HG03196 (cell line): Measurements from ENCODE around the gene TTYH1.
"Not testable (repeated sequence)": the region's sequence is repeated elsewhere in the genome, so short reads cannot be mapped to it uniquely, and the experiment has no call there.

Source experiments
- ATAC-seq: cut with Tn5 transposase; IDR thresholded peaks from one replicate; pipeline ENCODE4 v1.9.1; 2021; ENCODE audit not compliant: unreplicated experiment

The TTYH1 gene

GRCh38 chr19:54458648-54459281, 43.5 kb downstream of the TTYH1 start:
- ATAC-seq = no peak

DNA sequence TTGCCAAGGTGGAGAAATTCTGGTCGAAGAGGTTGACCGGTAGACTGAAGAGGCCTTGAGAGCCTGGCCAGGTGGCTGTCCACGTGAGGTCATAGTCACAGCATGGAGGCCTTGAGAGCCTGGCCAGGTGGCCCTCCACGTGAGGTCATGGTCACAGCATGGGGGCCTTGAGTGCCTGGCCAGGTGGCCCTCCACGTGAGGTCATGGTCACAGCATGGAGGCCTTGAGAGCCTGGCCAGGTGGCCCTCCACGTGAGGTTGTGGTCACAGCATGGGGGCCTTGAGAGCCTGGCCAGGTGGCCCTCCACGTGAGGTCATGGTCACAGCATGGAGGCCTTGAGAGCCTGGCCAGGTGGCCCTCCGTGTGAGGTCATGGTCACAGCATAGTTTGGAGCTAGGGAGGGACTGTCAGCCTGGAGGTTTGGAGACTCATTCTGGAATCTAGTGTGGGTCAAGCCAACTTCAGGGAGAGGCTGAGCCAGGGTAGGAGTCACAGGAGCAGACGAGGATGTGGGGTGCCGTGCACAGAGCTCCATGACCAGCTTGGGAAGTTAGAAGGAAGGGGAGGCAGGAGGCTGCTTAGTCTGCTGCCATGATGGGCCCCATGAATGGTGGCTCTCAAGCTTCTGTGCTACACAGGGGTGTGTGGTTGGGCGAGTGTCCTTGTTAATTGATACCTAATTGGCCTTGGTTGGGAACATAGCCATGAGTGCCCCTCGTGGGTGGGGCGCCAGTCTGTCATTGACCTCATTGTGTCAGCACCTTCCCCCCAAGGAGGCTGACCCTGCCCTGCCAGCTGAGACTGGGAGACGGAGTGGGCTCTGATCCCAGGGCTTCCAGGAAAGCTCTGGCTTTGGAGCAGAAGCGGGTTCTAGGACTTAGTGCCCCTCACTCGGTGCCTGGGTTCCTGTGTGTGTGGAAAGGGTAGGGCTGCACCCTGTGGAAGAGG, 44.3 kb downstream of the TTYH1 start:
- no peak for ATAC-seq

DNA sequence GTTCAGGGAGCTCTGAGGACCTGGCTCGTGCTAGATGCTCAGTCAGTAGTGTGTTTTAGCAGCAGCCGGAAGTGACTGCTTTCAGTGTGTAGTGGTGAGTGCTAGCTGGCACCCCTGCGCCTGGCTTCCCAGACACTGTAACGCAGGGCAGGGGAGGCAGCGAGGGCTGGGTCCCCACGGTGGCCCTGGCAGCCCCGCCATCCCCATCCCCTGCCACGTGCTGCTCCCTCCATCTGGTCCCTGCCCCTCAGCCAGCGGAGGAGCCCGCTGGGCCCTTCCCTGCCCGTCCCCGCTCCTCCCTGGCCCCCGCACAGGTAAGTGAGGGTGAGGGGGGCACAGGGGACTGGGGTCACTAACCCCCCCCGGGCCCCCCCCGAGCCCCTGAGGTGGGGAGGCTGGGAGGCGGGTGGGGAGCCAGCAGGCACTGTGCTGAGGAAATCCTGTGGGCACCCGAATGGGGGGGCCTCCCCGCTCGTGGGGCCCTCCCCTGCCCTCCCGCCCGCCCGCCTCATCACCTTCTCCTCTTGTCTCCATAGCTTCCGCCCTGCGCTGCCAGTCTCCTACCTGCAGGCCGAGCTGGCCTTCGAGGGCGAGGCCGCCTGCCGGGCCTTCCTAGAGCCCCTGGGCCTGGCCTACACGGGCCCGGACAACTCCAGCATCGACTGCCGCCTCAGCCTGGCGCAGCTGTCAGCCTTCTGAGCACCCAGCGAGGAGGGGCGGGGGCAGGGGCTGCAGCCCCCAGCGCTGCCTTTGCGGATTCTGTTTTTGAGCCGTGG, 45.2 kb downstream of the TTYH1 start:
- ATAC-seq = no peak

- no peak for ATAC-seq
Observed at GRCh38 chr19:54461210-54461609, 45.9 kb downstream of the TTYH1 start.

DNA sequence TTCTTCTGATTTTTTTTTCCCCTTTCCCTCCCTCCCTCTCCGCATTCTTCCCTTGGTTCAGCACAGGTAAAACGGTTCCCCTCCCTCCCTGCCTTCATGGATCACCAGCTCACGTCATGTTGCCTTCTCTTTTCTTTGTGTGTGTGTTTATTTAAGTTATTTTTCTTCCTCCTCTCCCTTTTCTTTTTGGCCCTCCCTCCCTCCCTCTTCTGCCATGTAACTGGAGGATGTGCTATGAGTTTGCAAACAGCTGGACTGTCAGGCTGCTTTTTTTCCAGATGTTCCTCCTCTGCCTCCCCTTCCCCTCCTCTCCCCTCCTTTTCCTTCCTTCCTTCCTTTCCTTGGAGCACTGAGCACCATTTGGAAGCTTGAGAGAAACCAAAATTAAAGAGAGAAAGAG, 46.3 kb downstream of the TTYH1 start:
- no peak for ATAC-seq

DNA sequence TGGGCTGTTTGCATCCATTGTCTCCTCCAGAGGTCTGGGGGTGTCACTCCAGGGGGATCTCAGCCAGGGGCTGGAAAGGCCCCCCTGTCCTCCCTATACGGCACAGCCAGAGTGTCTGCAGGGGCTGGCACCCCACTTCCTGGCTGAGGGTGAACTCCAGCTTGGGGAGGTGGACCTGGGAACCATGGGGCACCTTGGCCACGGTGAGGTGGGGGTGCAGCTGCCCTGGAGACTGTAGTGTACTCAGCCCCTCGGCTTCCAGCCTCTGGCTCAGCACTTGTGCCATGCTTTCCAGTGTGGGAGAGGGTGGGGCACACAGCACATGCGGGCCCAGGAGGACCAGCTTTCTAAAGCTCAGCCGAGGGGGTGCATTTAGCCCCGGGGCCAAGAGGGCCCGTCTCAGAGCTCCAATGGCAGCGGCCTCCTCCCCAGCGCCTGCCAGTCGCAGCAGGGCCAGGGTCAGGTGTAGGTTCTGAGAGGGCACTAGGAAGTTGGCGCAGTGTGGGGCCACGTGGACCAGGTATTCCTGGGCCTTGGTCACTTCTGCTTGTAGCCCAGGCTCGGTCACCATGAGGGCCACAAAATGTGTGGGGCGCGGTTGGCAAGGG, 46.9 kb downstream of the TTYH1 start:
- no peak for ATAC-seq

GRCh38 chr19:54462655-54463530, 47.6 kb downstream of the TTYH1 start:
- peak; percentile 14 for ATAC-seq

DNA sequence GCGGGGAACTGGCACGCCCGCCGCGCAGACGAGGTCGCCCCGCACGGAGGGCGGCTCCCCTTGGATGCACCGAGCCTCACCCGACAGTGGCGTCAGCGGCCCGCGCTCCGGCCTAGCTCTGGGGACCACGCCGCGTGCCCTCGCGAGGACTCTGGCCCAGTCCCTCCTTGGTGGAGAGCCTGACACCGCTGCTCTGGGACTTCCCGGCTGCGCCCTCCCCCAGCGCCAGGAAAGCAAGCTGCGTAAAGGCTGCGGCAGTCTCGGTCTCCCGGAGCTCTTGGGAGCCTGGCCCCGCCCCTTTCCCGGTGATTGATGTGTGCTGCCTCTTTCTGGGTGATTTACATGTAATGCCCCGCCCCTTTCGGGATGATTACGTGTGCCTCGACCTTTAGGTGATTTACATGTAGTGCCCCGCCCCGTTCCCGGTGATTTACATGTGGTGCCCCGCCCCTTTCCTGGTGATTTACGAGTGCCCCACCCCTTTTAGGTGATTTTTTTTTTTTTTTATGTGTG, 48.3 kb downstream of the TTYH1 start, which contains the start of gene LENG9:
Gene LENG9 (minus strand): TSS at position 248 of the 513 bp plus-strand sequence. CDS start 252 bp downstream, outside the sequence.
- peak; percentile 45 for ATAC-seq

DNA sequence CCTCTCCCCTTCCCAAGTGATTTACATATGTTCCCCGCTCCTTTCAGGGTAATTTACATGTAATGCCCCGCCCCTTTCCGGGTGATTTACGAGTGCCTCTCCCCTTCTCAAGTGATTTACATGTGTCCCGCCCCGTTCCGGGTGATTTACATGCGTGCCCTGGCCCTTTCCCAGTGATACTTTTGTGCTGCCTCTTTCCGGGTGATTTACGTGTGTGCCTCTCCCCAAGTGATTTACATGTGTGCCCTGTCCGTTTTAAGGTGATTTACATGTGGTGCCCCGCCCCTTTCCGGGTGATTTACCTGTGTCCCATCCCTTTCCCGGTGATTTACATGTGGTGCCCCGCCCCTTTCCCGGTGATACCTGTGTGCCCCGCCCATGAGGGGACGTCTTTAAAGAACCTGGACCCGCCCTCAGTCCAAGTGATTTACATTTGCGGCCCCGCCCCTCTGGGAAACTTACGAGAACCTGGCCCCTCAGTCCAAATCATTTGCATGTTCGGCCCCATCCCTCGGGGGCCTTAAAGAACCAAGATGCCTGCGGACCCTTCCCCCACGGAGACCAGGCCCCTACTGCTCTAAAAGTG, 48.9 kb downstream of the TTYH1 start:
- peak; percentile 45 for ATAC-seq

GRCh38 chr19:54464630-54465425, 49.6 kb downstream of the TTYH1 start:
- peak; percentile 38 for ATAC-seq

- no peak for ATAC-seq
Observed at GRCh38 chr19:54465426-54466109, 50.3 kb downstream of the TTYH1 start.

DNA sequence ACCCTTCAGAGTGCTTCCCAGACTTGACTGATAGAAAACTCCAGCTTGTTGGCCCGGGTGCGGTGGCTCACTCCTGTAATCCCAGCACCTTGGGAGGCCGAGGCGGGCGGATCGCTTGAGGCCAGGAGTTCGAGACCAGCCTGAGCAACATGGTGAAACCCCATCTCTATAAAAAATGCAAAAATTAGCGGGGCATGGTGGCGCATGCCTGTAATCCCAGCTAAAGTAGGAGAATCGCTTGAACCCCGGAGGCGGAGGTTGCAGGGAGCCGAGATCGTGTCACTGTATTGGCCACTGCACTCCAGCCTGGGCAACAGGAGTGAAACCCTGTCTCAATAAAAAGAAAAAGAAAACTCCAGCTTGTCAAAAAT, 50.8 kb downstream of the TTYH1 start:
- ATAC-seq = not testable (repeated sequence)

DNA sequence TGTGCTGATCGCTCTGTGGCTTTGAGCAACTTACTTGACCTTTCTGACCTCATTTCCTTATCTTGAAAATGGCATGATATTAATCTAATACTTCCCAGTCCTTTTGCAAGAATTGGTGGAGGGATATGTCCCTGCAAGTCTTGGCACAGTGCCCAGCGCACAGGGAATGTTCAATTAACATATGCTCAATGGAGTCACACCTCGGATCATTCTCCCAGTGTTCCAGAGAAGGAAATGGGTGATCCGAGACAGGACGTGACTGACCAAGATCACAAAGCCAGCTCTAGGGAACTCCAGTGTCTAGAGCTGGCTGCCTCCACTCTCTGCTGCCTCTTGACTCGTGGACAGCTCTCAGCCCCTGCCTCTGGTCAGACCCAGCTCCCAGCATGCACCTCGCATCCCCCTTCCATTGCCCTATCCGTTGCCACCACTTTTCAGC, 54.3 kb downstream of the TTYH1 start:
- no peak for ATAC-seq

- ATAC-seq = no peak
Observed at GRCh38 chr19:54470276-54470887, 55.1 kb downstream of the TTYH1 start.

- ATAC-seq = no peak
Observed at GRCh38 chr19:54470991-54471782, 55.9 kb downstream of the TTYH1 start.

GRCh38 chr19:54473071-54473891, 58.0 kb downstream of the TTYH1 start, which contains the start of gene CDC42EP5:
Gene CDC42EP5, minus strand, starts transcription at chr19:54473296. Its CDS starts 7,749 bp downstream, at chr19:54465547.
- ATAC-seq = no peak
